Spleen (tissue), 11 donors: ENCODE measurements around the gene PHACTR2. TPM values are rescaled to one million over a fixed set of nuclear protein-coding genes. Genes with fewer than 3 reads are reported as not detected.
"Not testable (repeated sequence)": the region's sequence is repeated elsewhere in the genome, so short reads cannot be mapped to it uniquely, and the experiment has no call there.

Experiments used
- DNase-seq: peaks from one replicate; pipeline ENCODE4 v3.0.0-alpha.2; 2020
- H3K27ac ChIP-seq, 8 donors: fragments of 200-600 bp; sonication (generic) in 7 of 8; 1 replicate in 4 of 8; 2 replicates in 4 of 8; pipeline versions ENCODE4 v1.5.0 to v1.8.0; 2016 to 2021; ENCODE audit warnings: inconsistent platforms in 4 of 8, mild to moderate bottlenecking in 4 of 8, moderate library complexity in 1 of 8
- H3K27me3 ChIP-seq, 7 donors: fragments of 200-600 bp; sonication (generic) in 6 of 7; replicated peaks in 1 of 7; 1 replicate in 4 of 7; 2 replicates in 3 of 7; pipeline versions ENCODE4 v1.5.0 to v1.8.0; 2016 to 2021; ENCODE audit warnings: inconsistent platforms in 3 of 7, mild to moderate bottlenecking in 1 of 7
- H3K36me3 ChIP-seq, 6 donors: fragments of 200-600 bp; sonication (generic) in 5 of 6; 1 replicate in 4 of 6; 2 replicates in 2 of 6; pipeline versions ENCODE4 v1.5.0 to v1.8.0; 2016 to 2021; ENCODE audit warnings: inconsistent platforms in 2 of 6
- H3K4me1 ChIP-seq, 6 donors: fragments of 200-600 bp; sonication (generic) in 5 of 6; 1 replicate in 3 of 6; 2 replicates in 3 of 6; pipeline versions ENCODE4 v1.5.0 to v1.8.0; 2016 to 2021; ENCODE audit warnings: inconsistent platforms in 3 of 6
- H3K4me3 ChIP-seq, 8 donors: fragments of 200-600 bp; sonication (generic) in 7 of 8; 1 replicate in 4 of 8; 2 replicates in 4 of 8; pipeline versions ENCODE4 v1.5.0 to v1.8.0; 2016 to 2021; ENCODE audit warnings: inconsistent platforms in 4 of 8, mild to moderate bottlenecking in 4 of 8, moderate library complexity in 2 of 8
- H3K9me3 ChIP-seq, 8 donors: fragments of 200-600 bp; sonication (generic) in 7 of 8; 1 replicate in 4 of 8; 2 replicates in 4 of 8; pipeline versions ENCODE4 v1.5.0 to v1.8.0; 2016 to 2021; ENCODE audit warnings: inconsistent platforms in 4 of 8
- CTCF ChIP-seq, 11 experiments: fragments of 200-600 bp in 7 of 11; fragments of 450-650 bp in 4 of 11; sonication (generic) in 4 of 11; IDR thresholded peaks in 8 of 11; conservative IDR thresholded peaks in 3 of 11; 1 replicate in 7 of 11; 2 replicates in 4 of 11; pipeline versions ENCODE4 v1.4.0 to v1.8.0; 2016 to 2021; ENCODE audit warnings: antibody characterized with exemption in 11 of 11, inconsistent platforms in 4 of 11, mild to moderate bottlenecking in 1 of 11
- POLR2A ChIP-seq, 3 donors: fragments of 450-650 bp; IDR thresholded peaks; one replicate each; pipeline ENCODE4 v1.5.1; 2017; ENCODE audit warnings: antibody characterized with exemption in 3 of 3, mild to moderate bottlenecking in 1 of 3
- POLR2AphosphoS5 ChIP-seq, 3 donors: sonication (generic); formaldehyde crosslinking; IDR thresholded peaks; one replicate each; pipeline ENCODE4 v1.5.1; 2017; ENCODE audit warnings: antibody characterized with exemption in 3 of 3
- WGBS, 5 donors: extraction: QIAGEN DNeasy Blood & Tissue Kit in 3 of 5; methylation state at CpG; one replicate each; pipeline versions ENCODE4 v1.1.5 to v1.1.7; 2013 to 2018; 5-methylcytosine and 5-hydroxymethylcytosine counted together
- intact Hi-C: fragments of 100-400 bp; cut with DNase I; formaldehyde crosslinking; loops from one replicate; pipeline ENCODE4 v1.15.0; 2023; ENCODE audit warnings: low total_unique reads
- polyA plus RNA-seq, 3 donors: library from polyadenylated mRNA; stranded (reverse); fragments of 200-250 nt; gene quantifications; one replicate each; pipeline ENCODE4 v1.2.1, GENCODE V29; 2013
- total RNA-seq, 7 donors: library from RNA; depleted of rRNA in 3 of 7; stranded (reverse); fragments of >200 nt in 3 of 7; fragmentation: NEBNext Ultra II Directional in 4 of 7; extraction: Animal tissue kit (Norgen Biotek cat#: 25700) in 4 of 7; gene quantifications; one replicate each; pipeline versions ENCODE4 v1.1.0 to v1.2.1, GENCODE V29; 2016 to 2021
- donor health status: healthy with polysubstance abuse.
- donor health status: DM: no; HTN: no; CAD: no; lungs with moderate emphysema.
- donor health status: DM: no; HTN: no; CAD: no.
- donor health status: Bipolar disorder and iron deficiency.
- donor health status: healthy.
- donor health status: DM: no; HTN: no; CAD: no.
- donor health status: DM: yes; HTN: yes; CAD: no.

The PHACTR2 gene
- total and polyA plus RNA-seq, 10 donors: 3.5 to 116 (median 76.1) TPM

DNA sequence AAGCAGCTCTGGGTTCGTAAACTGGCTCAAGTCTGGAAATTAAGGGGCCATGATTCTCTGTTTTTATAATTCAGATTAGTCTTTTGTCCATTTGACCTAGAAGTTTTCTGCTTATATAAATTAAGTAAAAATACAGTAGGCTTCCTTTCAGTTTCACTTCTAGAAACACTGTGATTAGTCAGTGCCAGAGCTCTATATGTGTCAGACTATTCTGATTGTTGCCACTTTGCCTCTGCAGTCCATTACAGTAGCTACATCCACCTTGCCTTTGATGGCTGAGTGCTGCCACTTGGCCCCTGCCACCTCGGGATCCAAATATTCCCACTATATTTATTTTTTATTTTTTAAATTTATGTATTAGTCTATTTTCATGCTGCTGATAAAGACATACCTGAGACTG lies 194.4 kb downstream of the PHACTR2 start:
- no peaks in the 10 kb centered on the region for H3K36me3 ChIP-seq
- H3K9me3 ChIP-seq: peaks cover 0 to 24% (median 11%) of the 10 kb centered on the region in 8 donors
- DNase-seq: no peak
- no peak overlapping the region for H3K4me3 ChIP-seq
- no peak for TF ChIP-seq CTCF (IDR thresholded peaks at IDR 0.05 in 8 of 11, conservative IDR thresholded peaks at IDR 0.05 in 3 of 11)
- TF ChIP-seq POLR2A (IDR thresholded peaks at IDR 0.05): no peak
- no peak for TF ChIP-seq POLR2AphosphoS5 (IDR thresholded peaks at IDR 0.05)
- no peaks in the 10 kb centered on the region for H3K4me1 ChIP-seq
- no peak overlapping the region for H3K27ac ChIP-seq
- 71 to 84% (median 77%) methylated on average over 2 of the region's 2 CpGs for WGBS, 5 donors
- intact Hi-C loops: no loop called here
- H3K27me3 ChIP-seq: no peaks in the 10 kb centered on the region

DNA sequence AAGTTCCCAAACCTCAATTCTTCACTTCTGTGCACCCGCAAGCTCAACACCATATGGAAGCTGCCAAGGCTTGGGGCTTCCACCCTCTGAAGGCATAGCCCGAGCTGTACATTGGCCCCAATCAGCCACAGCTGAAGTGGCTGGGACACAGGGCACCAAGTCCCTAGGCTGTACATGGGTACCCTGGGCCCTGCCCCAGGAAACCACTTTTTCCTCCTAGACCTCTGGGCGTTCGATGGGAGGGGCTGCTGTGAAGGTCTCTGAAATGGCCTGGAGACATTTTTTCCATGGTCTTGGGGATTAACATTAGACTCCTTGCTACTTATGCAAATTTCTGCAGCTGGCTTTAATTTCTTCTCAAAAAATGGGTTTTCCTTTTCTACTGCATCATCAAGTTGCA lies 195.8 kb downstream of the PHACTR2 start:
- intact Hi-C loops, H3K4me3 ChIP-seq, H3K36me3 ChIP-seq, H3K27me3 ChIP-seq, H3K4me1 ChIP-seq, DNase-seq, H3K27ac ChIP-seq: not testable (repeated sequence)
- peaks cover 0 to 25% (median 5%) of the 10 kb centered on the region in 8 donors for H3K9me3 ChIP-seq
- WGBS, 5 donors: 86 to 97% (median 93%) methylated on average over 4 of the region's 4 CpGs

DNA sequence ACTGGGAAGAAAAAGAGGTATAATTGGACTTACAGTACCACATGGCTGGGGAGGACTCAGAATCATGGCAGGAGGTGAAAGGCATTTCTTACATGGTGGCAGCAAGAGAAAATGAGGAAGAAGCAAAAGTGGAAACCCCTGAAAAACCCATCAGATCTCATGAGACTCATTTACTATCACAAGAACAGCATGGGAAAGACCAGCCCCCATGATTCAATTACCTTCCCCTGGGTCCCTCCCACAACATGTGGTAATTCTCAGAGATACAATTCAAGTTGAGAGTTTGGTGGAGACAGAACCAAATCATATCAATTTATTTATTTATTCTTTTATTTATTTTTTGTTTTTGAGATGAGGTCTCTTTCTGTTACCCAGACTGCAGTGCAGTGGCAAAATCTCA lies 196.7 kb downstream of the PHACTR2 start:
- DNase-seq, H3K36me3 ChIP-seq, H3K27me3 ChIP-seq, intact Hi-C loops, H3K4me3 ChIP-seq, H3K27ac ChIP-seq, H3K4me1 ChIP-seq: not testable (repeated sequence)
- H3K9me3 ChIP-seq: peaks cover 0 to 28% (median 6%) of the 10 kb centered on the region in 8 donors

DNA sequence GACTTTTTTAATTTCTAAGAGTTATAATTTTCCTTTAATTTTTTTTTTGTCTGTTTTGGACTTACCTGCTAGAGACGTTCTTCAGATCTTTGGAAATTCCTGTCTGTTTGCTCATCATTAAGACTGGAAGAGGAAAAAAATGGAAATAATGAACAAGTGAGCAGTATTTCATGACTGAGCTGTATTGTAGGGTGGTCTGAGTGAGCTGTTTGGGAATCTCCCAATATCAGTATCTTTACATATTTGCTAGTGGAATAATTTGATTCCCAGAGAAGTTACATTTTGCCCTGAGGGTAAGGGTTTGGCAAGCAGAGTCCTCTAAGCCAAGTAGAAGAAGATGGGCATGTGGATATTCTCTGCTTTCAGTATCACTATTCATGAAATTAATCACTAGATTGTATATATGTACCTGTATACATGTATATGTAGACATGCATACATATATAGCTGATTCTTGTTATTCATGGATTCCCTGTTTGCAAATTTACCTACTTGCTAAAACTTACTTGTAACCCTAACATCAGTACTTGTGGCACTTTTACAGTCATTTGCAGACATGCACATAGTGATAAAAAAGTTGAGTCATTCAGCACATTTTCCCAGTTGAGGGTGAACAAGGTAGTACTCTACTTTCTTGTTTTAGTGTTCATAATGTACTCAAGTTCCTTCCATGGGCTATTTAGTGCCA lies 200.0 kb downstream of the PHACTR2 start:
- WGBS, 5 donors: 75 to 98% (median 90%) methylated on average over 1 of the region's 1 CpG; no CpG with 5 or more reads in 1 of the 5 donors
- no peaks in the 10 kb centered on the region for H3K36me3 ChIP-seq
- H3K9me3 ChIP-seq: peaks cover 0 to 28% (median 6%) of the 10 kb centered on the region in 8 donors
- no peak for DNase-seq
- H3K4me3 ChIP-seq: no peak overlapping the region
- no peaks in the 10 kb centered on the region for H3K4me1 ChIP-seq
- intact Hi-C loops: no loop called here
- no peak for TF ChIP-seq POLR2A (IDR thresholded peaks at IDR 0.05)
- no peak for TF ChIP-seq POLR2AphosphoS5 (IDR thresholded peaks at IDR 0.05)
- no peak for TF ChIP-seq CTCF (IDR thresholded peaks at IDR 0.05 in 8 of 11, conservative IDR thresholded peaks at IDR 0.05 in 3 of 11)
- no peaks in the 10 kb centered on the region for H3K27me3 ChIP-seq
- no peak overlapping the region for H3K27ac ChIP-seq

- TF ChIP-seq POLR2A (IDR thresholded peaks at IDR 0.05) (no peak), POLR2AphosphoS5 (IDR thresholded peaks at IDR 0.05) (no peak), CTCF (IDR thresholded peaks at IDR 0.05 in 8 of 11, conservative IDR thresholded peaks at IDR 0.05 in 3 of 11) (no peak)
- H3K9me3 ChIP-seq: peaks cover 0 to 28% (median 6%) of the 10 kb centered on the region in 8 donors
- no peak overlapping the region for H3K4me3 ChIP-seq
- 86 to 98% (median 97%) methylated on average over 1 to 3 of the region's 3 CpGs; no CpG with 5 or more reads in 1 of the 5 donors for WGBS, 5 donors
- H3K27ac ChIP-seq: no peak overlapping the region
- no peaks in the 10 kb centered on the region for H3K36me3 ChIP-seq
- intact Hi-C loops: no loop called here
- H3K27me3 ChIP-seq: no peaks in the 10 kb centered on the region
- no peaks in the 10 kb centered on the region for H3K4me1 ChIP-seq
- no peak for DNase-seq
Measured at GRCh38 chr6:143878272-143878760, 200.6 kb downstream of the PHACTR2 start.
